Stomach (tissue), 4 donors: ENCODE results near the gene ARSD.

ENCODE experiments used
- EP300 ChIP-seq: sonication (generic); formaldehyde crosslinking; IDR thresholded peaks from one replicate; pipeline ENCODE4 v1.6.1; 2017; ENCODE audit warnings: antibody characterized with exemption
- POLR2A ChIP-seq, 4 donors: fragments of 450-650 bp; IDR thresholded peaks; one replicate each; pipeline ENCODE4 v1.6.1; 2016; ENCODE audit warnings: antibody characterized with exemption in 4 of 4, control low read depth in 2 of 4, mild to moderate bottlenecking in 1 of 4, moderate library complexity in 1 of 4
- POLR2AphosphoS5 ChIP-seq, 3 donors: sonication (generic); formaldehyde crosslinking; IDR thresholded peaks; one replicate each; pipeline ENCODE4 v1.6.1; 2016; ENCODE audit warnings: antibody characterized with exemption in 3 of 3
- TF ChIP-seq, protein P1 (sequence below), 7 experiments: fragments of 450-650 bp in 4 of 7; fragments of 200-600 bp in 3 of 7; sonication (generic) in 3 of 7; IDR thresholded peaks; one replicate each; pipeline ENCODE4 v1.5.1; 2016 to 2019; ENCODE audit warnings: antibody characterized with exemption in 7 of 7, control low read depth in 2 of 7, mild to moderate bottlenecking in 1 of 7

DNA sequence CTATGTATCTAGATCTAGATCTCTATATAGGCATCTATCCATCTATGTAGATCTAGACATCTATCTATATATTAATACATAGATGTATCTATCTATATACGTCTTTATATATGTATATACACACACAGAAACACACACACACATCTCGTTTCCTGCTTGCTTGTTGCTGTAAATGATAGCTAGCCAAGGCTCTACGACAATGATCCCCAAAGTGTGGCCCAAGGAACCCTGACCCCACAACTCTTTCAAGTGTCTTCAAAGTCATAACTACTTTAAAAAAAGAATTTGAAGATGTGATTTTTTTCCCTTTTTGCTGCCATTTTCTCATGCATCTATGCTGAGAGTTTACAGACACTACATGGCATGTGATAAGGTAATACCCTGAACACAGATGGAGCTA is 71.6 kb downstream of the ARSD start:
- TF ChIP-seq POLR2A (IDR thresholded peaks at IDR 0.05), result no peak
- TF ChIP-seq EP300, result no peak
- TF ChIP-seq POLR2AphosphoS5 (IDR thresholded peaks at IDR 0.05), result no peak
- TF ChIP-seq, protein P1, sequence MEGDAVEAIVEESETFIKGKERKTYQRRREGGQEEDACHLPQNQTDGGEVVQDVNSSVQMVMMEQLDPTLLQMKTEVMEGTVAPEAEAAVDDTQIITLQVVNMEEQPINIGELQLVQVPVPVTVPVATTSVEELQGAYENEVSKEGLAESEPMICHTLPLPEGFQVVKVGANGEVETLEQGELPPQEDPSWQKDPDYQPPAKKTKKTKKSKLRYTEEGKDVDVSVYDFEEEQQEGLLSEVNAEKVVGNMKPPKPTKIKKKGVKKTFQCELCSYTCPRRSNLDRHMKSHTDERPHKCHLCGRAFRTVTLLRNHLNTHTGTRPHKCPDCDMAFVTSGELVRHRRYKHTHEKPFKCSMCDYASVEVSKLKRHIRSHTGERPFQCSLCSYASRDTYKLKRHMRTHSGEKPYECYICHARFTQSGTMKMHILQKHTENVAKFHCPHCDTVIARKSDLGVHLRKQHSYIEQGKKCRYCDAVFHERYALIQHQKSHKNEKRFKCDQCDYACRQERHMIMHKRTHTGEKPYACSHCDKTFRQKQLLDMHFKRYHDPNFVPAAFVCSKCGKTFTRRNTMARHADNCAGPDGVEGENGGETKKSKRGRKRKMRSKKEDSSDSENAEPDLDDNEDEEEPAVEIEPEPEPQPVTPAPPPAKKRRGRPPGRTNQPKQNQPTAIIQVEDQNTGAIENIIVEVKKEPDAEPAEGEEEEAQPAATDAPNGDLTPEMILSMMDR (IDR thresholded peaks at IDR 0.05), result no peak
